Measurements from ENCODE around the gene OGDH. TPM values are rescaled to one million over a fixed set of nuclear protein-coding genes. Genes with fewer than 3 reads are reported as not detected.
"Not testable (repeated sequence)": the region's sequence is repeated elsewhere in the genome, so short reads cannot be mapped to it uniquely, and the experiment has no call there.

Gene OGDH
- polyA plus RNA-seq, 3 donors, result 41.0 to 74.1 (median 49.9) TPM

- H3K27me3 Mint-ChIP-seq (ENCODE audit: low read depth in 3 of 3), result no peaks in the 10 kb centered on the region
- Histone ChIP-seq H3K36me3 (replicated peaks in 1 of 2; ENCODE audit: control insufficient read depth in 1 of 2, insufficient read depth in 2 of 2, low read length in 2 of 2) (peaks cover 67 to 88% of the 10 kb centered on the region in 2 donors), H3K4me1 (ENCODE audit: control insufficient read depth in 1 of 2, insufficient read depth in 2 of 2, low read length in 2 of 2) (no peaks in the 10 kb centered on the region), H2AFZ (ENCODE audit: insufficient read depth, low read depth, low read length, poor library complexity, severe bottlenecking) (no peak overlapping the region), H3K9me3 (replicated peaks in 1 of 2; ENCODE audit: control insufficient read depth in 1 of 2, insufficient read depth in 1 of 2, low read length in 2 of 2) (peaks cover 0 to 6% of the 10 kb centered on the region in 2 donors), H3K79me2 (ENCODE audit: insufficient read depth, low read length) (no peaks in the 10 kb centered on the region), H3K27me3 (ENCODE audit: control insufficient read depth in 2 of 2, insufficient read depth in 2 of 2, low read length in 2 of 2) (no peaks in the 10 kb centered on the region), H3K4me2 (replicated peaks; ENCODE audit: extremely low read depth, low read length, poor library complexity, severe bottlenecking) (no peak overlapping the region), H3K27ac (ENCODE audit: low read depth in 1 of 2, low read length in 2 of 2) (no peak overlapping the region), H4K20me1 (ENCODE audit: insufficient read depth, low read length) (no peaks in the 10 kb centered on the region), H3K4me3 (replicated peaks in 1 of 3; ENCODE audit: low read depth in 2 of 3, low read length in 3 of 3) (no peak overlapping the region), H3K9ac (ENCODE audit: insufficient read depth, low read length, poor library complexity, severe bottlenecking) (no peak overlapping the region)
- no peak for TF ChIP-seq CTCF (IDR thresholded peaks at IDR 0.05)
- intact Hi-C loops (cut with micrococcal nuclease), result loop anchor here in 1 of 2 donors (10.0 kb wide), 1 partner anchor 54 kb away; no protein-coding TSS in a partner anchor
- 94% methylated on average over 8 of the region's 8 CpGs for WGBS (ENCODE audit: insufficient coverage)
- no peak for DNase-seq
- peaks cover 81 to 91% of the 10 kb centered on the region in 2 donors for H3K36me3 Mint-ChIP-seq
- no peak overlapping the region for H3K4me3 Mint-ChIP-seq
- H3K9me3 Mint-ChIP-seq, result peaks cover 3 to 18% (median 12%) of the 10 kb centered on the region in 7 donors
- peak overlapping the region in 4 of 7 donors; percentile 36 to 71 (median 52) for H3K27ac Mint-ChIP-seq
- no peaks in the 10 kb centered on the region for H3K4me1 Mint-ChIP-seq
Observed at GRCh38 chr7:44700322-44700721, 93.9 kb downstream of the OGDH start.

- H3K9me3 ChIP-seq (replicated peaks in 1 of 2; ENCODE audit: control insufficient read depth in 1 of 2, insufficient read depth in 1 of 2, low read length in 2 of 2); H3K27ac ChIP-seq (ENCODE audit: low read depth in 1 of 2, low read length in 2 of 2); DNase-seq; H3K4me3 ChIP-seq (replicated peaks in 1 of 3; ENCODE audit: low read depth in 2 of 3, low read length in 3 of 3); H3K79me2 ChIP-seq (ENCODE audit: insufficient read depth, low read length); H3K27me3 Mint-ChIP-seq (ENCODE audit: low read depth in 3 of 3); H3K4me1 ChIP-seq (ENCODE audit: control insufficient read depth in 1 of 2, insufficient read depth in 2 of 2, low read length in 2 of 2); H3K4me3 Mint-ChIP-seq; H3K4me2 ChIP-seq (replicated peaks; ENCODE audit: extremely low read depth, low read length, poor library complexity, severe bottlenecking); H3K9ac ChIP-seq (ENCODE audit: insufficient read depth, low read length, poor library complexity, severe bottlenecking); H4K20me1 ChIP-seq (ENCODE audit: insufficient read depth, low read length); H2AFZ ChIP-seq (ENCODE audit: insufficient read depth, low read depth, low read length, poor library complexity, severe bottlenecking); H3K4me1 Mint-ChIP-seq; H3K27me3 ChIP-seq (ENCODE audit: control insufficient read depth in 2 of 2, insufficient read depth in 2 of 2, low read length in 2 of 2): not testable (repeated sequence)
- 97% methylated on average over 6 of the region's 10 CpGs for WGBS (ENCODE audit: insufficient coverage)
- Mint-ChIP-seq H3K36me3 (peaks cover 73 to 89% of the 10 kb centered on the region in 2 donors), H3K9me3 (peaks cover 2 to 11% (median 9%) of the 10 kb centered on the region in 7 donors), H3K27ac (peak overlapping the region in 1 of 7 donors; percentile 19)
- intact Hi-C loops (cut with micrococcal nuclease), result loop anchor here in 1 of 2 donors (10.0 kb wide), 1 partner anchor 51 kb away; no protein-coding TSS in a partner anchor
- H3K36me3 ChIP-seq (replicated peaks in 1 of 2; ENCODE audit: control insufficient read depth in 1 of 2, insufficient read depth in 2 of 2, low read length in 2 of 2), result peaks cover 55 to 84% of the 10 kb centered on the region in 2 donors
Observed at GRCh38 chr7:44703391-44703790, 97.0 kb downstream of the OGDH start.

Data from CD14-positive monocyte (primary cell).